GM18861 (cell line): ENCODE measurements around the gene SNRK.

ENCODE experiments used
- ATAC-seq: cut with Tn5 transposase; IDR thresholded peaks from one replicate; pipeline ENCODE4 v1.9.1; 2021; ENCODE audit not compliant: unreplicated experiment

Gene SNRK

GRCh38 chr3:43286115-43286840 is at the start of gene SNRK:
Gene SNRK, plus strand, starts transcription at chr3:43286540. Its CDS starts 16,664 bp downstream, at chr3:43303204.
- peak; percentile 56 for ATAC-seq

DNA sequence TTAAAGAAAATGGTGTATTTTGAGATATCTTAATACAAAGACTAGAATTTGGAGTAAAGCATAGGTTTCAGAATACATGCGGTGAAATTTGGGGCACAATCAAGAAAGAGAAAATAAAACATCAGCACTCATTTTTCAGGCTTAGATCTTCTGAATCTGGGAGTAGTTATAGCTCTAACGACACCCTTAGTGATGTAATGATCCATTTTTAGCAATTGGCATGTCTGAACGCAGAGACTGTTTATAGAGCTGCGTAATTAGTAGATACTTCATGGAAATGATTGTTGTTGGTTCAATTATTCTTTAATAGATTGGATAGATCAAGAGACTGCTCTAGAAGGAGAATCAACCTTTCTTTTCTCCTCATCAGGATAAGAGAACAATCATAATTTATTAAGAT is 47.5 kb upstream of the SNRK start:
- ATAC-seq, result no peak

- no peak for ATAC-seq
Observed at GRCh38 chr3:43239755-43240154, 46.6 kb upstream of the SNRK start.

DNA sequence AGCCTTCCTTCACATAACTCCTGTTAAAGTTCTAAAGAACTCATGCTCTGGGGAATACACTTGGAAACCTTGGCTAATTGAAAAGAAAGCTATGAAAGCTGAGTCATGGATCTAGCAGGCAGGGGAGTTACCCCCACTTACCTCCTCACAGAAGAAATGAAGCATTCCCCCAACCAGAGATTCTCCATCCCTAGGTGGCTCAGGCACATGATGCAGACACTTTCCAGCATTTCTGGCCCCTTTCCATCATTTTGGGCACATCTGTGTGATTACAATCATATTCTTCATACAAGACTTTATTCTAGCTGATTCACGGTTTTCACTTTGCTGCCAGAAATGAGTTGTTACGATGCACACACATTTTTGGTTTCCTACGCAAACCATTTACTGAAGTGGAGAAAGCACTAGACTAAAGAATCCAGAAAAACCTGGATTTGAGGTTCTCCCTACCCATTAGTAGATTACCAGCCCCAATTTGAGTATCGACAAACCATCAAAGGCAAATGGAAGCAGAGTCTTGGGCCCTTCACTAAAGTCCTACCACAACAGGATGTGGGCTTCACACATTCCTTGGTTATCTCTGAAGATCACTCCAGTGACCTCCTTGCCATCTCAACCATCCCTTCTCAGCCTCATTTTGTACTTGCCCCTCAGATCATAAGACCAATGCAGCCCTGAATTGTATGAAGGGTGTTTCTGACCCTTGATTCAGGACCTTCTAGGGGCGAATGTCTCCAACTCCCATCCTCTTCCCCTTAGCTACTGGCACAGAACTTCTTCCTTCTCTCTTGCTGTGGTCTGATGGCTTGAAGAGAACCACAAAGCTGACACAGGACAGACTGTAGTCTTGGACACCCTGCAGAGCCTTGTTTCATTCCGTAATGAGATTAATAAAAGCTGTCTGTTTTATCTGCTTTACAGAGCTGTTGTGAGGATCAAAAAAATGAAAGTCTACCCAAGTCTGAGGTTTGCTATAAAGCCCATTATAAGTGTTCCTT is 42.5 kb upstream of the SNRK start:
- no peak for ATAC-seq

DNA sequence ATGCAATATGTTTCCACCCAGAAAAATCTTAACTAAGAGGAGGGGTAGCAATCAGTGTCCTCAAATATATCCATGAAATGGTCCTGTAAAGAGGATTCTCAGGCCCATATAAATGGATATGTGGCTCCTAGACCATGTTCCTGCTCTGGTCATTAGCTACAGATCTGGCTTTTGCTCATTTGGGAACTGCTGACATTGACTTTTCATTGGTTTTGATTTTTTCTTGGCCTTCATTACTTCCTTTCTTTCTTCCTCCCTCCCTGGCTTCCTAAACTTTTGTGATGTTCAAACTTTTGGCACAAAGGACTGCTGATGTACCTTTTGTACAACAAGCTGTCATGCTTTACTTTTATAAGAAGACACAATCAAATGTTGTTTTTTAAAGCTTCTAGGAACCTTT is 41.6 kb upstream of the SNRK start:
- no peak for ATAC-seq

DNA sequence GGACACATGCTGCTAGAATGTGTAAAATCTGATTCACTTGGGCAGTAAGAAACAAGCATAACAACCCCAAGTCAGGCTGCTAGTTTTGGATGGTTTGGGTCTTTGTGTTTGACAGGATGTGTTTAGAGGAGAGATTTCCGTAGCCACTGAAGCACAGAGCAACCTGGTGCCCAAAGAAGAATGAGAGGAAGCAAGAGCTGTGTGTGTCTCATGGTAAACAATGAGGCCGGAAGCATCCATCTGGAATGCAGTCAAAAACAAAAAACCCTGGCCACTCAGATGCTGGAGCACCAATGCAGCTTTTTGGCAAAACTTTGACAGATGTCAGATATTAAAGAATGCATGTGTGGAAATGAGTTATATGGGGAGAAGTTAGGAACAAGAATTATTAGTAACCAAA is 39.4 kb upstream of the SNRK start:
- ATAC-seq, result peak; percentile 57

DNA sequence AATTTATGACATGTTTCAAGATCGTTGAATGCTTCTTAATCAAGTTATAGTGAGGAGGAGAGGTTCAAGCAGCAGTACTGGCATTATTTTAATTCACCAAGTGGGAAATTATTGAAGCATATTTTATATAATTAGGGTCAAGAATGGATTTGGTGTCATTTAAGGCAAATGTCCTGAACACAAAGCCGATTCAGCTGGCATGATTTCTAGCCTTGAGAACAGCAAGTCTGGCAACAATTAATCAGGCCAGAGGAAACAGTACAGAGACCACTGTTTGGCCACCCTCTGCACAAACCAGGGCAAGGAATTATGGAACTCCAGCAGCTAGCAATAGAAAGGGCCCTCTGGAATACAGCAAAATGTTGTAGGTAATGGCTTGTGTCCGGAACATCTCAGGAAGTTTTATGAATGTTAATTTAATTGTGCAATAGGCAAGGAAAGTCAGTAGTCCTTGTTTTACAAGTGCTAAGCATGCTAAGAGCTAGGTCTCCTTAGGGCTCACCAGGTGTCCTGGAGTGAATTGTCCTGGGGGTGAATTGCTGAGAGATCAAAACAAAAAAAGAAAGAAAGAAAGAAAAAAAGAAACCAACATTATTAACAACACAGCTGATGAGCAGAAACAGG is 38.7 kb upstream of the SNRK start:
- no peak for ATAC-seq

DNA sequence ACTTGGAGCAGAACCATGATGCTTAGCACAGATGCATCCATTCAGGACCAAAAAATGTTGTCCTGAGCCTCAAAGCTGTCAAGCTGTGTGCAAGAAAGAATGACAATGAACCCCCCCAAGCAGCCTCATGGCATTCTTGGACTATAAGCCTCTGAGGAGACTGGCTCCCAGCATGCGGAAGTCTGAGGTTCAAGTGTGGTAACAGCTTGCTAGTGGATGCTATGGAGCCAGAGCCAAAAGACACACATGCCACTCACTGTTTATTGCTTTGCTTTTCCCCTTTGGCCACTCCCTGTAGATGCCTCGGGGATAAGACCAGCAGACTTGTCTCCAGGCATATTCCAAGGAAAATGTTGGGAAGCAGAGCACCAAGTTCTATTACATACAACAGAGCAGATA is 38.2 kb upstream of the SNRK start:
- ATAC-seq, result no peak

- no peak for ATAC-seq
Observed at GRCh38 chr3:43248973-43249372, 37.4 kb upstream of the SNRK start.

GRCh38 chr3:43249405-43249804 is 36.9 kb upstream of the SNRK start:
- no peak for ATAC-seq

DNA sequence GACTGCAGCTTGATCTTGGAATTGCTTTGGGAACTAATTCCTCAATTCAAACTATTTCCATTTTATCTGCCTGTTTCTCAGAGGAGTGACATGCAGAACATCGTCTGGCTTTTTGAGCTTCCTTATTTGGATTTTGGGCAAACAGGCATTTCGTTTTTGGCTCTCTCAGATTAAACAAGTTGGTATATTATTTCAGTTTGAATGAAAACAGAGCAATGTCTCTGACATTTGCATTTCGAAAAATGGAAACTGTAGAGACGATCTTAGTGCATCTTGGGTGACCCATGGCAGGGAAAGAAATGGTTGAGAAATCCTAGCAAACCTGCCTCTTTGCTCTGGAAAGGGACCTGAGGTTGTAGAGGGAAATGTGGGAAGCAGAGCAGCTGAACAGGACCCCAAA is 33.0 kb upstream of the SNRK start:
- ATAC-seq, result no peak

DNA sequence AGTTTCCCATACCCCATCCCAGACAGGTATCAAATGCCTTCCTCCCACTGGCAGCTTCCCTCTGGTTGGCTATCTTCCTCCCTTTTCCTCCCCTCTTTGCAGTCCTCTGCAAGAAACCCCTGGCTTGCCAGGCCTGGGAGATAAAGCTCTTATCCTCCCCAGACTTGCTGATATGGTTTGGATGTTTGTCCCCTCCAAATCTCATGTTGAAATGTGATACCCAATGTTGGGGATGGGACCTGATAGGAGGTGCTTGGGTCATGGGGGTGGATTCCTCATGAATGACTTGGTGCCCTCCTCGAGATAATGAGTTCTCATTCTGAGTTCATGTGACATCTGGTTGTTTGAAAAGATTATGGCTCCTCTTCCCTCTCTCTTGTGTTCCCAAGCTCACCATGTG is 32.2 kb upstream of the SNRK start:
- ATAC-seq, result no peak

DNA sequence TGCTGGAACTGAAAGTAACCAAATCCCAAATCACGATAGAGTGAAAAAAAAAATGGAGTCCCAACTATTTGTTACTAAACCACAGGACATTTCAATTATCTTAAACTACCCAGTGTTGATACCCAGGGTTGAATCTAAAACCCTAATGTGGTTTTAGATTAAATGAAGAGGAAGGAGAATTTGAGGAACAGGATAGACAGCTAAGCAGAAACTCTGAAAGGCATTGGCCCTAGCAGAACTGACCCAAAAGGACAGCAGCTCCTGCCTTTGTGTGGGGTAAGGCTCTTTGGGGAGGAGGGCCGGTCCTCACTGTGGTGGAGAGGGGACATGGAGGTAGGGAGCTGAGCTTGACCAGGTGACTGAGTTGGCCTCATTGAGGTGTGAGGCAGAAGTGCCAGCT is 30.7 kb upstream of the SNRK start:
- no peak for ATAC-seq

DNA sequence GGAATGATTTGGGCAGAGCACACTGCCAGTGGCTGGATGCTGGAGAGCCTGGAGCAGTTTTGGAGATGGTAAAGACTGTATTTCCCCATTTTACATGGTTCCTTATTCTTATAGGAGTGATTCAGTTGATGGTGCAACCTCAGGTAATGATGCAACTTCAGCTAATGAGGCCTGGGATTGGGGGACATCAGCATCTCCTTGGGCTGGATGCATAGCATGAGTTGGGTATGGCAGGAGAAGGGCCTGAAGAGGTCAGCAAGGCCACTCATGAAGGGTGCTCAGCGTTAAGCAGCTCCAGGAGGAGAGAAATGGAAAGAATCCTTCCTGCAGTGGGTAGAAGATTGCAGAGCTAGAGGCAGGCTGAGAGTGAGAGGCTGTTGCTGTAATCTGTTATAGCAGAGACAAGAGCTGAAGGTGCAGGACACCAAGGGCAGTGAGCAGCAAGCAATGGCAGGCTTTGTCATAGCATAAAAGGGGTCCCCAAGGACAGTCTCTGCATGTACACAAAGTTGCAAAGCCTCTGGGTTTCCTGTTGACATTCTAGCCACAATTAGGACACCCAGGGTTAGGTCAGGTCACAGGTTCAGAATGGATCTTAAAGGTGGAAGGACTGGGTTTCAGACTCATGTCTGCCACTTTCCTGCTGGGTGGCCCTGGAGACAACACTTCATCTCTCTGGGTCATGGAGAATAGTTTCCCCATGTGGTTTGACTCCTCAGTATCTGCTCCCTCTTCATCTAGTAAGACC is 29.5 kb upstream of the SNRK start:
- no peak for ATAC-seq

- ATAC-seq, result no peak
Observed at GRCh38 chr3:43257850-43258249, 28.5 kb upstream of the SNRK start.

DNA sequence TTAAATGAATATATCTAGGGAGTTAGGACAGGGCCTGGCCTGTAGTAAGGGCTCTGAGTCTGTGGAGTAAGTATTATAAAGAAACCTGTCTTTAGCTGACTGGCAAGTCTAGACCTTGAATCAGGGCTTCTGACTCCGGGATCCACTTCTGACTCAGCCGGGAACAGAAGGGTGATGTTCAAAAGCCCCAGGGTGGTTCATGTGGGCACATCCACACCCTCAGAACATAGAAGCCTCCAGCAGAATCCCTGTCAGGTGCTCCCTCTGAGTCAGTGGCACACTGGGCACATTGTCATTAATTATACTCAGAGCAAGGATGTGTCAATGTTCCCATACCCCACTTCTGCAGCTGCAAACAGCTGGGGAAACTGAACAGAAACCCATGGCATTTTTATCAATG is 26.7 kb upstream of the SNRK start:
- ATAC-seq, result no peak

GRCh38 chr3:43260412-43260811 is 25.9 kb upstream of the SNRK start:
- no peak for ATAC-seq

DNA sequence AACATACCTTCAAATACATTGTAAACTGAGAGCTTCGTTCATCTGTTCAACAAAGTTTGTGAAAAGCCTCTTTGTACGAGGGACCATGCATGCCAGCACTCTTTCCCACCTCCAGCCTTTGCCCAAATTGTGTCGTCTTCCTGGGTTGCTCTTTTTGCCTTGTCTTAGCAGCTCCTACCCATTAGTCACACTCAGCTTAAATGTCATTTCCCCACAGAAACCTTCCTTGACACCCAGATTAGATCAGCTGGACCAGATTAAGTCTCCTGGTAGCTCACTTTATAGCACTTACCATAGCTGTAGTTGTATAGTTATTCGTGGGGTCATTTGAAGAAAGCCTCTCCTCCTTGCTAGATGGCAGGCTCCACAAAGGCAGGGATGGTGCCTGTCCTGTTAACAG is 24.1 kb upstream of the SNRK start:
- no peak for ATAC-seq

DNA sequence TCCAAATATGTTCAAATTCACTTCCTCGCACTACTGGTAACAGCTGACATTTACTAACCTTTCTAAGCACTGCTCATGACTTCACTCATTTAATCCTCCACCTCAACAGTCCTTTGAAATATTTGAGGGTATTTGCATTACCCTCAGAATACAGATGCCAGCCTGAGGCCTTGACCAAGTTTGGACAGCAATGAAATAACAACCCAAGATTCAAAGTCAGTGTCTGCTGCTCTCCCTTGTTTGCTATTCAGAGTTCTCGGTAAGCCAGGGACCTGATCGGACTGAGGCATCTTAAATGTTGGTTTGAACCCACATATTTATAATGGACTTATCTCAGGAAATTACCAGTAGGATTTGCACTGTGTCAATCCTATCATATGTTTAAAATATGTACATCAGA is 19.9 kb upstream of the SNRK start:
- no peak for ATAC-seq

GRCh38 chr3:43266995-43267394 is 19.3 kb upstream of the SNRK start:
- no peak for ATAC-seq

- no peak for ATAC-seq
Observed at GRCh38 chr3:43268636-43269035, 17.7 kb upstream of the SNRK start.
